ENCODE data around the gene SPAG7.
"Not testable (repeated sequence)": the region's sequence is repeated elsewhere in the genome, so short reads cannot be mapped to it uniquely, and the experiment has no call there.

GRCh38 chr17:4926577-4927335, 40.9 kb downstream of the SPAG7 start:
- TF ChIP-seq CTCF (optimal IDR thresholded peaks at IDR 0.05 in 1 of 3, IDR thresholded peaks at IDR 0.05 in 1 of 3, conservative IDR thresholded peaks at IDR 0.05 in 1 of 3; ENCODE audit: extremely low read depth in 1 of 3, insufficient read depth in 2 of 3, low read length in 3 of 3); EZH2 (IDR thresholded peaks at IDR 0.05; ENCODE audit: low read length): not testable (repeated sequence)

All from keratinocyte (primary cell).